HepG2 (cell line): Measurements from ENCODE around the gene ATP5F1E. TPM values are rescaled to one million over a fixed set of nuclear protein-coding genes. Genes with fewer than 3 reads are reported as not detected.

Experiments used
- ATAC-seq: fragments of 200-7000 bp; cut with Tn5 transposase; 3 replicates; pipeline ENCODE4 v1.9.1; 2020; ENCODE audit warnings: mild to moderate bottlenecking, moderate library complexity
- BruUV-seq: library from RNA; stranded (reverse); fragments of 400-500 nt; replicated peaks from 2 replicates; lab custom pipeline; 2021; lab: Mats Ljungman, UMichigan
- CTCF ChIA-PET: fragments of 300-600 bp; formaldehyde crosslinking; extraction: SDS; loops from one replicate; lab custom pipeline; 2021; ENCODE audit warnings: low total read pairs, inconsistent platforms, low intra/inter-chr PET ratio; lab: Yijun Ruan, JAX
- POLR2A ChIA-PET: fragments of 350-600 bp; sonication (Branson Sonifier 250); formaldehyde crosslinking; loops from one replicate; lab custom pipeline; 2020; ENCODE audit warnings: antibody characterized with exemption, inconsistent platforms; lab: Yijun Ruan, JAX
- DNase-seq: peaks from one replicate; pipeline ENCODE4 v3.0.0-alpha.2; 2015; ENCODE audit warnings: low spot score
- FAIRE-seq: peaks from 3 replicates; lab custom pipeline; 2011; peaks lifted over from hg19 to GRCh38; lab: Jason Lieb, UNC
- H2AFZ ChIP-seq: one replicate; pipeline ENCODE4 v1.6.1; 2011; ENCODE audit warnings: low read length, inconsistent platforms
- H3K27ac ChIP-seq: fragments of 300-600 bp; 3 replicates; pipeline ENCODE4 v1.8.0; 2011; ENCODE audit warnings: mixed run types, mild to moderate bottlenecking, mixed read lengths, low read length, inconsistent platforms; ENCODE audit not compliant: insufficient read depth; ENCODE audit errors: extremely low read length
- H3K27me3 ChIP-seq, 2 experiments: fragments of 200-600 bp in 1 of 2; 2 replicates in 1 of 2; 3 replicates in 1 of 2; pipeline versions ENCODE4 v1.6.0 to v1.8.0; 2011; ENCODE audit warnings: low read length in 2 of 2, mild to moderate bottlenecking in 2 of 2, moderate library complexity in 2 of 2, inconsistent platforms in 1 of 2; ENCODE audit not compliant: insufficient read depth in 2 of 2, control insufficient read depth in 1 of 2
- H3K36me3 ChIP-seq, 2 experiments: fragments of 200-600 bp in 1 of 2; replicated peaks in 1 of 2; 2 replicates in 1 of 2; 3 replicates in 1 of 2; pipeline versions ENCODE4 v1.5.1 to v1.8.0; 2011; ENCODE audit warnings: low read length in 2 of 2, inconsistent platforms in 1 of 2; ENCODE audit not compliant: insufficient read depth in 2 of 2, control insufficient read depth in 1 of 2
- H3K4me1 ChIP-seq: 2 replicates; pipeline ENCODE4 v1.5.1; 2012; ENCODE audit warnings: low read length, inconsistent platforms; ENCODE audit not compliant: insufficient read depth
- H3K4me2 ChIP-seq: 2 replicates; pipeline ENCODE4 v1.6.0; 2011; ENCODE audit warnings: low read depth, low read length, inconsistent platforms
- H3K4me3 ChIP-seq, 3 experiments: fragments of 200-600 bp in 1 of 3; sonication (generic), shearing (Covaris generic) in 1 of 3; replicated peaks in 1 of 3; 2 replicates each; pipeline ENCODE4 v1.5.1; 2011 to 2016; ENCODE audit warnings: low read length in 3 of 3, inconsistent platforms in 2 of 3, low read depth in 2 of 3, mild to moderate bottlenecking in 2 of 3, control low read depth in 1 of 3, mixed read lengths in 1 of 3; ENCODE audit not compliant: insufficient read depth in 1 of 3
- H3K79me2 ChIP-seq: one replicate; pipeline ENCODE4 v1.6.1; 2011; ENCODE audit warnings: low read length, inconsistent platforms; ENCODE audit not compliant: insufficient read depth
- H3K9ac ChIP-seq: 2 replicates; pipeline ENCODE4 v1.6.0; 2011; ENCODE audit warnings: mild to moderate bottlenecking, low read depth, low read length, inconsistent platforms; ENCODE audit not compliant: insufficient read depth
- H3K9me3 ChIP-seq: 2 replicates; pipeline ENCODE4 v1.5.1; 2012; ENCODE audit warnings: mild to moderate bottlenecking, low read length
- H4K20me1 ChIP-seq: 2 replicates; pipeline ENCODE4 v1.6.0; 2011; ENCODE audit warnings: inconsistent platforms, mild to moderate bottlenecking, low read length, moderate library complexity; ENCODE audit not compliant: insufficient read depth
- CBX5 ChIP-seq: sonication (generic); formaldehyde crosslinking; IDR thresholded peaks from 2 replicates; pipeline ENCODE4 v1.4.0; 2020; ENCODE audit warnings: missing genetic modification reagents, borderline replicate concordance
- ERF ChIP-seq: IDR thresholded peaks from 2 replicates; pipeline ENCODE4 v1.6.1; 2018; ENCODE audit warnings: missing biosample characterization, missing genetic modification reagents
- FOSL2 ChIP-seq: sonication (generic); formaldehyde crosslinking; IDR thresholded peaks from 2 replicates; pipeline ENCODE4 v1.4.0; 2020; ENCODE audit warnings: missing genetic modification reagents
- FOXP1 ChIP-seq, 2 experiments: fragments of 450-650 bp in 1 of 2; IDR thresholded peaks; 2 replicates each; pipeline ENCODE4 v1.6.1; 2017 to 2018; ENCODE audit warnings: antibody characterized with exemption in 1 of 2
- HNF1B ChIP-seq: sonication (generic); formaldehyde crosslinking; IDR thresholded peaks from 2 replicates; pipeline ENCODE4 v1.5.1; 2020; ENCODE audit warnings: mild to moderate bottlenecking, moderate library complexity, missing genetic modification reagents
- ISX ChIP-seq: sonication (generic); formaldehyde crosslinking; conservative IDR thresholded peaks from 2 replicates; pipeline ENCODE4 v1.5.0; 2020; ENCODE audit warnings: missing genetic modification reagents
- POLR2AphosphoS2 ChIP-seq: IDR thresholded peaks from 2 replicates; pipeline ENCODE4 v1.6.1; 2011; ENCODE audit warnings: low read depth, low read length, improper control_type of control experiment
- RBM22 ChIP-seq: fragments of 200-400 bp; formaldehyde crosslinking; optimal IDR thresholded peaks from 2 replicates; pipeline ENCODE3; 2017; ENCODE audit warnings: mild to moderate bottlenecking, low read length, moderate library complexity
- ZBTB26 ChIP-seq: IDR thresholded peaks from 2 replicates; pipeline ENCODE4 v1.6.1; 2016; ENCODE audit warnings: missing compliant biosample characterization, missing genetic modification reagents, borderline replicate concordance
- ZFP82 ChIP-seq: sonication (generic); formaldehyde crosslinking; IDR thresholded peaks from 2 replicates; pipeline ENCODE4 v1.5.1; 2020; ENCODE audit warnings: mild to moderate bottlenecking, missing genetic modification reagents, borderline replicate concordance
- ZFYVE20 ChIP-seq: sonication (generic); formaldehyde crosslinking; IDR thresholded peaks from 2 replicates; pipeline ENCODE4 v1.8.0; 2023; ENCODE audit warnings: low read depth, mild to moderate bottlenecking, moderate library complexity, missing genetic modification reagents, borderline replicate concordance
- ZNF17 ChIP-seq: sonication (generic); formaldehyde crosslinking; IDR thresholded peaks from 2 replicates; pipeline ENCODE4 v1.5.0; 2020; ENCODE audit warnings: mild to moderate bottlenecking, missing genetic modification reagents
- ZNF292 ChIP-seq: sonication (generic); formaldehyde crosslinking; IDR thresholded peaks from 2 replicates; pipeline ENCODE4 v1.8.1; 2022; ENCODE audit warnings: mild to moderate bottlenecking, low read depth, missing genetic modification reagents, borderline replicate concordance
- ZNF317 ChIP-seq: sonication (generic); formaldehyde crosslinking; IDR thresholded peaks from 2 replicates; pipeline ENCODE4 v1.5.0; 2020; ENCODE audit warnings: mild to moderate bottlenecking, missing genetic modification reagents
- ZNF567 ChIP-seq: sonication (generic); formaldehyde crosslinking; IDR thresholded peaks from 2 replicates; pipeline ENCODE4 v1.8.1; 2023; ENCODE audit warnings: mild to moderate bottlenecking, missing genetic modification reagents, borderline replicate concordance
- ZNF691 ChIP-seq: sonication (generic); formaldehyde crosslinking; IDR thresholded peaks from 2 replicates; pipeline ENCODE4 v1.4.0; 2020; ENCODE audit warnings: missing genetic modification reagents, low read depth, mild to moderate bottlenecking, borderline replicate concordance
- ZNF768 ChIP-seq: sonication (generic); formaldehyde crosslinking; IDR thresholded peaks from 2 replicates; pipeline ENCODE4 v1.4.0; 2020; ENCODE audit warnings: missing genetic modification reagents
- ZSCAN21 ChIP-seq: sonication (generic); formaldehyde crosslinking; IDR thresholded peaks from 2 replicates; pipeline ENCODE4 v1.8.0; 2022; ENCODE audit warnings: mild to moderate bottlenecking, missing genetic modification reagents, moderate library complexity, borderline replicate concordance
- whole genome bisulfite sequencing: methylation state at CpG from one replicate; pipeline ENCODE4 v1.1.6; 2017; ENCODE audit warnings: low lambda C conversion rate; 5-methylcytosine and 5-hydroxymethylcytosine counted together
- in situ Hi-C: cut with HindIII; loops from 2 replicates; pipeline ENCODE4 v1.10.0; 2017; ENCODE audit warnings: low pct_unique_long_range_greater_than_20kb; ENCODE audit not compliant: extremely low pct_ligation_motif_present
- intact Hi-C: fragments of 100-400 bp; cut with micrococcal nuclease; formaldehyde crosslinking; loops from one replicate; pipeline ENCODE4 v1.10.0; 2022; ENCODE audit not compliant: unreplicated experiment
- polyA plus RNA-seq, 8 experiments: library from polyadenylated mRNA; depleted of rRNA in 3 of 8; stranded (reverse) in 7 of 8; unstranded in 1 of 8; fragments of >200 nt; fragmentation: Illumina TruSeq in 4 of 8; extraction: Trizol in 4 of 8; gene quantifications; 2 replicates each; pipeline versions ENCODE4 v1.2.1 to v1.2.3, GENCODE V29; 2011 to 2016; ENCODE audit warnings: low read depth in 4 of 8, missing spikeins in 1 of 8, mixed read lengths in 1 of 8; ENCODE audit not compliant: insufficient read depth in 1 of 8
- total RNA-seq, 5 experiments: library from RNA; depleted of rRNA; stranded (reverse); fragments of >200 nt; fragmentation: Illumina TruSeq; extraction: Trizol; gene quantifications; 2 replicates each; pipeline ENCODE4 v1.2.3, GENCODE V29; 2016; ENCODE audit warnings: low read depth in 1 of 5
- TF ChIP-seq, protein P1 (sequence below): sonication (generic); formaldehyde crosslinking; IDR thresholded peaks from 2 replicates; pipeline ENCODE4 v1.4.0; 2020; ENCODE audit warnings: low read depth, mild to moderate bottlenecking, missing genetic modification reagents

ATP5F1E gene
- total and polyA plus RNA-seq, 2 of the 13 experiments (the other 11 are each of a cell fraction or from before 2014, with no cell fraction given): 121 to 134 TPM

DNA sequence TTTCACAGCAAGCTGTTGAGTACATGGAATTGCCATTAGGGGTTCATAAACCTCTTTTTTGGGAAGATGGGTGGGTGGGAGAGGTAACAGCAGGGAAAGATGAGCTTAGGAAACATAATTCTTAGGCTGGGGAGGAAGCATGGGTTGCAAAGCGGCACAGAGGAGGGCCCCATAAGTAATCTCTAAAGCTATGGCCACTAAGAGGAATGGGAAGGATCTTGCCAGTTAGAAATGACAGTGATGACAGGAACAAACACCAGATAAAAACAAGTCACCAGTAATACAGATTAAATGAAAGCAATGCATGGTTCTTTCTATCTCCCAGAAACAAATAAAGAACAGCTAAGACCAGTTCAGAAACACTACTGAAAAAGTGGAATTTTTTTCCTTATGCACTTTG is 41.4 kb upstream of the ATP5F1E start (continued):
- TF ChIP-seq HNF1B (CRISPR knock-in tag): no peak
- no peak for TF ChIP-seq FOSL2 (CRISPR knock-in tag)
- no peak for TF ChIP-seq ZBTB26 (CRISPR knock-in tag)
- no peak for TF ChIP-seq ZNF317 (CRISPR knock-in tag)
- TF ChIP-seq ZNF567: no peak

GRCh38 chr20:59071216-59071615 is 39.1 kb upstream of the ATP5F1E start:
- H3K27me3 ChIP-seq: peaks cover 2 to 53% of the 10 kb centered on the region in 2 experiments
- H3K4me3 ChIP-seq: no peak overlapping the region
- ChIA-PET POLR2A (no interaction called here), CTCF (no interaction called here)
- no peak overlapping the region for H2AFZ ChIP-seq
- H3K79me2 ChIP-seq: no peaks in the 10 kb centered on the region
- in situ Hi-C loops (no loop called here), intact Hi-C loops (no loop called here)
- H3K4me1 ChIP-seq: no peaks in the 10 kb centered on the region
- no peak overlapping the region for H3K27ac ChIP-seq
- no peaks in the 10 kb centered on the region for H3K36me3 ChIP-seq
- FAIRE-seq (no peak), ATAC-seq (no peak), DNase-seq (no peak)
- H4K20me1 ChIP-seq: no peaks in the 10 kb centered on the region
- no peak overlapping the region for H3K4me2 ChIP-seq
- BruUV-seq: no TSS peak
- WGBS: 30% methylated on average over 1 of the region's 1 CpG
- no peak overlapping the region for H3K9ac ChIP-seq
- no peaks in the 10 kb centered on the region for H3K9me3 ChIP-seq
- TF ChIP-seq ZFP82 (CRISPR knock-in tag) (no peak), ISX (CRISPR knock-in tag) (no peak), ZNF768 (CRISPR knock-in tag) (no peak), RBM22 (no peak), ZSCAN21 (CRISPR knock-in tag) (no peak), ZFYVE20 (no peak), CBX5 (CRISPR knock-in tag) (no peak), ZNF17 (CRISPR knock-in tag) (no peak), ZNF292 (CRISPR knock-in tag) (no peak), ERF (CRISPR knock-in tag) (no peak), FOXP1 (IDR thresholded peaks at IDR 0.05) (no peak), FOXP1 (CRISPR knock-in tag; IDR thresholded peaks at IDR 0.05) (no peak), POLR2AphosphoS2 (no peak), ZNF691 (CRISPR knock-in tag) (no peak)
- TF ChIP-seq, protein P1, sequence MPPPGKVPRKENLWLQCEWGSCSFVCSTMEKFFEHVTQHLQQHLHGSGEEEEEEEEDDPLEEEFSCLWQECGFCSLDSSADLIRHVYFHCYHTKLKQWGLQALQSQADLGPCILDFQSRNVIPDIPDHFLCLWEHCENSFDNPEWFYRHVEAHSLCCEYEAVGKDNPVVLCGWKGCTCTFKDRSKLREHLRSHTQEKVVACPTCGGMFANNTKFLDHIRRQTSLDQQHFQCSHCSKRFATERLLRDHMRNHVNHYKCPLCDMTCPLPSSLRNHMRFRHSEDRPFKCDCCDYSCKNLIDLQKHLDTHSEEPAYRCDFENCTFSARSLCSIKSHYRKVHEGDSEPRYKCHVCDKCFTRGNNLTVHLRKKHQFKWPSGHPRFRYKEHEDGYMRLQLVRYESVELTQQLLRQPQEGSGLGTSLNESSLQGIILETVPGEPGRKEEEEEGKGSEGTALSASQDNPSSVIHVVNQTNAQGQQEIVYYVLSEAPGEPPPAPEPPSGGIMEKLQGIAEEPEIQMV: no peak
